Stimulated activated CD8-positive, alpha-beta memory T cell treated with anti-CD3 and anti-CD28 coated beads, Interleukin-15, amount 100 ng/mL, for 24 hours (primary cell): ENCODE data around the gene ZNF44.

Experiments
- DNase-seq: peaks from one replicate; pipeline ENCODE4 v3.0.0-alpha.2; 2020; ENCODE audit warnings: low read depth

ZNF44 gene

DNA sequence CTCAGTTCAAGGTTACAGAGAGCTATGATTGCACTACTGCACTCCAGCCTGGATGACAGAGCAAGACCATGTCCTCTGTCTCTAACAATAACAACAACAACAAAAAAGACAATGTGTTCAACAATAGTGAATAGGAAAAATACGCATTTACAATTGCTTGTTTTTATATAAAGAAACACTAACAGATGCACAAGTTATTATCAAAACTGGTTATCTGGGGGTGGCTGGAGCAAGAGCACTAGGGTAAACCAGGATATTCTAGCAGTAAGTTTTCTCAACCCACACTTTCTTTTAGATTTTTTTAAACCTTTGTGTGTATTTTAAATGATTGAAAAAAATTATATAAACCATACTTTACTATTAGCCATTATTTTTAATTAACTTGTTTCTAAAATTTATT lies 33.1 kb downstream of the ZNF44 start:
- DNase-seq: no peak

GRCh38 chr19:12260861-12261260 lies 33.8 kb downstream of the ZNF44 start:
- no peak for DNase-seq

GRCh38 chr19:12260236-12260635 lies 34.4 kb downstream of the ZNF44 start:
- no peak for DNase-seq

DNA sequence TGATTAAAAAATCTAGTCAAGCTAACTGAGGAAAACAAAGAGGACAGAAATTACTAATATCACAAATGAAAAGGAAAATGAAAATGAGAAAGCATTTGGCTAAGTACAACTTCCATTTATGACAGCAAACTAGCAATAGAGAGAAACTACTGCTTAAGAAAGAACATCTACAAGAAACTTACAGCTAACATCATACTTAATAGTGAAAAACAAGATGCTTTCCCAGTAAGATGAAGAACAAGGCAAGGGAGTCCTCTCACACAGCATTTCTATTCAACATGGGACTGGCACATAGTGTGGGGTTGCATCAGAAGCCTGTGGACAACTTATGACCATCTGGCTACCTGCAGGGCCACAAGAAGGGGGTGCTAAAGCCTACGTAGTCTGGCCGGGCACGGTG lies 39.3 kb downstream of the ZNF44 start:
- no peak for DNase-seq

GRCh38 chr19:12247644-12248222 lies 47.0 kb downstream of the ZNF44 start:
- DNase-seq: no peak

DNA sequence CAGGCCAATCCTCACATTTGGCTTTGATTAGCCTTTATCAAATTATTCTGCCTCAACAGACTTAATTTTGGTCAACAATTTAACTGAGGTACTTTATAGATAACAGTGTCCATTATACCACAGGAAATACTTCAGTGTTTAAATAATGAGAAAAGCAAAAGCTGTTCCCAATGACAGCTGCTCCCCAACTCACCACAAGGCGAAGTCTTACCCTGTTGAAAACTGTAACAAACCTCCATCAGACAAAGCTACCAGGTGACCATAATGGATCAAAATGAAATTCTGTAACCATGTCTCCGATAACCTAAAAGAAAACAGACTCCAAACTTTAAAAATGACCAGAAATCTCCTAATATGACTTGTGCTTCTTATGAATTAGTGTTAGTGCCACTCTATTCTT lies 50.3 kb downstream of the ZNF44 start:
- no peak for DNase-seq

DNA sequence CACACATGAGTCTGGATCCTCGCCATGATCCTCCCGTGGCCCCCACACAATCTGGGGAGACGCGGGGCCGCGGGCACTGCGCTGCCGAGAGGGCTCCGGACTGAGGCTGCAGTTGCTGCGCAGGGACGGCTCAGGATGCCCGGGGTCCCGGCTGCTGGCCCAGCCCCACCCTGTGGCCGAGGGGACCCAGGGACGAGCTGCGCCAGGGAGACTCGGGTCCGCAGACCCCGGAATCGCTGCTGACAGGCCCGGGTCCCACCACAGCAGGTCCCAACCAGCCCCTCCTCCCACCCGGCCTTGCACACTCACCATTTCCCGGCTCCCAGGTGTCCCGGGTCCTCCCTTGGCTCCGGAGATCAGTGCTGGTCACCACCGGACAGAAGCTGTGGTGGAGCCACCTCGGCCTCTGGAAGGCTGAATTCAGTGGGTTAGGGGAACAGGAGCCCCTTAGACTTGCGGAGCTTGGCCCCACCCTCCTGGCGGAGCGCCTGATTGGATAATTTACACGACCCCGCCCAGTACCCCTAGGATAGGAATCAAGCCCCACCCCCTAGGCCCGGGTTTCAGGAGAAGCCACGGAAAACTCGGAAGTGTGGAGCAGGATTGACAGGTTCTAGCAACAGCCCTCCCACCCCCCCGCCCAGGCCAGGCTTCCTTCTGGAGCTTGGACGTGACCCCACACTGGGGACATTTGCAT lies 57.4 kb downstream of the ZNF44 start:
- DNase-seq: no peak

DNA sequence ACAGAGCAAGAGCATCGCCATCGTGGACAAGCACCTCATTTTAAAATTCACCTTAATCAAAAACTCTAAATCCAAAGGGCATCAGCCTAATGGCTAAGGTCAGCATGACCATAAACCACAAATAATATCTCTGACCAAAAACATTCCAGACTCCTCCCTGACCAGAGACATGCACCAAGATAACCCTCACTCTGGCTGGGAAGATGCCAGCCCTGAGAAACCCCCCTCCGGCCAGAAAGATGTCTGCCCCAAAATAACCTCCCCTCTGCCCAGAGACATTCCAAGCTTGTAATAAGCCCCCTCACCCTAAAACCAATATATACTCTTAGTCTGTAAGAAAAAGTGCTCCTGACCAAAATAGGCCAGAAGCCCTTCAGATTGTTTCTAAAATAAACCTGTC lies 61.7 kb downstream of the ZNF44 start:
- no peak for DNase-seq

- no peak for DNase-seq
These were observed 63.6 kb downstream of the ZNF44 start for GRCh38 chr19:12230751-12231733.

DNA sequence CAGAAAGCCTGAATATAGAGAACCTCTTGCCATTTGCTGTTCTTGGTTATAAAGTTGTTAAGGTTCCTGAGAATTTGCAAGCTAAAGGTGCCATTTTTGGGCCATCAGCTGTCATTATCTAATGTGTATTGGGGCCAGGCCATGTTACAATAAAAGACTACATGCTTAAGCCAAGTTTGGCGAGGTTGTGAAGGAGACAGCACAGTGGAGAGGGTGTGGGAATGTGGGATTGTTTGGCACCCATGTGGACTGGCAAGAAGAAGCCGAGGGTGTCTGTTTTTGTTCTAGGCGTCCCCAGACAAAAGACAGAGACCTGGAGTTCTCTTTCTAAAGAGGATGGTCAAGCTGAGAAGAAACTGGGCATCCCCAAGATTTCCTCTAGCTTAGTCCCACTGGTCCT lies 64.7 kb downstream of the ZNF44 start:
- DNase-seq: no peak

DNA sequence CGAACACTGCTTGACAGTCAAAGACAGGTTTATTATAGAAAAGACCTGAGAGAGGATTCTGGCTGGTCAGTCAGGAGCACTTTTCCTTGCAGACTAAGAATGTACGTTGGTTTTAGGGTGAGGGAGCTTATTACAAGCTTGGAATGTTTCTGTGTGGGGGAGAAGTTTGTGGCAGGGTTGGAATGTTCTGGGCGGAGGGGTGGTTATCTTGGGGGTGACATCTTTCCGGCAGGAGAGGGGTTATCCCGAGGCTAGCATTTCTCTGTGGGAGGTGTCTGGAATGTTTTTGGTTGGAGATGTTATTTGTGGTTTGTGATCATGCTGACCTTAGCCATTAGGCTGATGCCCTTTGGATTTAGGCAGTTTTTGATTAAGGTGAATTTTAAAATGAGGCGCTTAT lies 70.0 kb downstream of the ZNF44 start:
- no peak for DNase-seq

- DNase-seq: no peak
These were observed 71.6 kb downstream of the ZNF44 start for GRCh38 chr19:12222980-12223630.
